ENCODE data around the gene PARD3.
"Not testable (repeated sequence)": the region's sequence is repeated elsewhere in the genome, so short reads cannot be mapped to it uniquely, and the experiment has no call there.

PARD3 gene

GRCh38 chr10:34294137-34294536 lies 521.0 kb downstream of the PARD3 start:
- no peak for DNase-seq (ENCODE audit: low spot score)

GRCh38 chr10:34292675-34293074 lies 522.4 kb downstream of the PARD3 start:
- DNase-seq (ENCODE audit: low spot score) = no peak

- DNase-seq (ENCODE audit: low spot score) = no peak
Measured at GRCh38 chr10:34292194-34292565, 522.9 kb downstream of the PARD3 start.

GRCh38 chr10:34291466-34292193 lies 523.5 kb downstream of the PARD3 start:
- DNase-seq (ENCODE audit: low spot score) = no peak

- DNase-seq (ENCODE audit: low spot score) = no peak
Measured at GRCh38 chr10:34290412-34291081, 524.5 kb downstream of the PARD3 start.

GRCh38 chr10:34288634-34289033 lies 526.5 kb downstream of the PARD3 start:
- no peak for DNase-seq (ENCODE audit: low spot score)

GRCh38 chr10:34286136-34286739 lies 528.9 kb downstream of the PARD3 start:
- no peak for DNase-seq (ENCODE audit: low spot score)

GRCh38 chr10:34281661-34282582 lies 533.2 kb downstream of the PARD3 start:
- no peak for DNase-seq (ENCODE audit: low spot score)

GRCh38 chr10:34280599-34281374 lies 534.3 kb downstream of the PARD3 start:
- peak; percentile 27 for DNase-seq (ENCODE audit: low spot score)

GRCh38 chr10:34275626-34276130 lies 539.4 kb downstream of the PARD3 start:
- no peak for DNase-seq (ENCODE audit: low spot score)

GRCh38 chr10:34274906-34275305 lies 540.2 kb downstream of the PARD3 start:
- no peak for DNase-seq (ENCODE audit: low spot score)

GRCh38 chr10:34273340-34273739 lies 541.8 kb downstream of the PARD3 start:
- DNase-seq (ENCODE audit: low spot score) = no peak

- DNase-seq (ENCODE audit: low spot score) = no peak
Measured at GRCh38 chr10:34272316-34272715, 542.8 kb downstream of the PARD3 start.

- not testable (repeated sequence) for DNase-seq (ENCODE audit: low spot score)
Measured at GRCh38 chr10:34268410-34268809, 546.7 kb downstream of the PARD3 start.

- DNase-seq (ENCODE audit: low spot score) = no peak
Measured at GRCh38 chr10:34262985-34263384, 552.1 kb downstream of the PARD3 start.

GRCh38 chr10:34260904-34261303 lies 554.2 kb downstream of the PARD3 start:
- no peak for DNase-seq (ENCODE audit: low spot score)

GRCh38 chr10:34256216-34256615 lies 558.9 kb downstream of the PARD3 start:
- DNase-seq (ENCODE audit: low spot score) = no peak

GRCh38 chr10:34255035-34255434 lies 560.1 kb downstream of the PARD3 start:
- no peak for DNase-seq (ENCODE audit: low spot score)

- peak; percentile 48 for DNase-seq (ENCODE audit: low spot score)
Measured at GRCh38 chr10:34254596-34254995, 560.5 kb downstream of the PARD3 start.

GRCh38 chr10:34252111-34252510 lies 563.0 kb downstream of the PARD3 start:
- DNase-seq (ENCODE audit: low spot score) = no peak

GRCh38 chr10:34251177-34251576 lies 563.9 kb downstream of the PARD3 start:
- no peak for DNase-seq (ENCODE audit: low spot score)

Measured in COLO829 (cell line).